ENCODE results near the gene SMPDL3A. TPM values are rescaled to one million over a fixed set of nuclear protein-coding genes. Genes with fewer than 3 reads are reported as not detected.
"Not testable (repeated sequence)": the region's sequence is repeated elsewhere in the genome, so short reads cannot be mapped to it uniquely, and the experiment has no call there.

The SMPDL3A gene, protein sequence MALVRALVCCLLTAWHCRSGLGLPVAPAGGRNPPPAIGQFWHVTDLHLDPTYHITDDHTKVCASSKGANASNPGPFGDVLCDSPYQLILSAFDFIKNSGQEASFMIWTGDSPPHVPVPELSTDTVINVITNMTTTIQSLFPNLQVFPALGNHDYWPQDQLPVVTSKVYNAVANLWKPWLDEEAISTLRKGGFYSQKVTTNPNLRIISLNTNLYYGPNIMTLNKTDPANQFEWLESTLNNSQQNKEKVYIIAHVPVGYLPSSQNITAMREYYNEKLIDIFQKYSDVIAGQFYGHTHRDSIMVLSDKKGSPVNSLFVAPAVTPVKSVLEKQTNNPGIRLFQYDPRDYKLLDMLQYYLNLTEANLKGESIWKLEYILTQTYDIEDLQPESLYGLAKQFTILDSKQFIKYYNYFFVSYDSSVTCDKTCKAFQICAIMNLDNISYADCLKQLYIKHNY
- 10 to 100 TPM; 13.0 to 14.7 (median 14.0) TPM for polyA plus RNA-seq (ENCODE audit: insufficient read length in 3 of 3)
- long read RNA-seq, donor 1, partial matches to known transcripts = 0 of 5 reads
- long read RNA-seq, donor 1, other reads (novel, unspliced or antisense) = 0 of 5 reads
- long read RNA-seq, donor 2, partial matches to known transcripts = 9 of 11 reads
- long read RNA-seq, donor 2, other reads (novel, unspliced or antisense) = 0 of 11 reads
- long read RNA-seq, donor 3, partial matches to known transcripts = 0 of 4 reads
- long read RNA-seq, donor 3, other reads (novel, unspliced or antisense) = 0 of 4 reads
- long read RNA-seq, donor 4, transcript SMPDL3A-201 (8 exons, 1,851 nt) = major isoform, 5 of 23 reads
- long read RNA-seq, donor 4, partial matches to known transcripts = 18 of 23 reads
- long read RNA-seq, donor 4, other reads (novel, unspliced or antisense) = 0 of 23 reads
- long read RNA-seq, donor 5 = 0 reads
- long read RNA-seq, donor 6, partial matches to known transcripts = 0 of 3 reads
- long read RNA-seq, donor 6, other reads (novel, unspliced or antisense) = 0 of 3 reads
- long read RNA-seq, donor 7, partial matches to known transcripts = 0 of 3 reads
- long read RNA-seq, donor 7, other reads (novel, unspliced or antisense) = 0 of 3 reads
- long read RNA-seq, donor 8 = 0 reads
- long read RNA-seq, donor 9, partial matches to known transcripts = 7 of 9 reads
- long read RNA-seq, donor 9, other reads (novel, unspliced or antisense) = 0 of 9 reads
- long read RNA-seq, donor 10, transcript SMPDL3A-201 (8 exons, 1,851 nt) = major isoform, 5 of 5 reads
- long read RNA-seq, donor 10, partial matches to known transcripts = 0 of 5 reads
- long read RNA-seq, donor 10, other reads (novel, unspliced or antisense) = 0 of 5 reads
- long read RNA-seq, donor 11, partial matches to known transcripts = 0 of 3 reads
- long read RNA-seq, donor 11, other reads (novel, unspliced or antisense) = 0 of 3 reads
- long read RNA-seq, donor 12 = 0 reads
- long read RNA-seq, donor 13 = 0 reads
- long read RNA-seq, donor 14, partial matches to known transcripts = 17 of 21 reads
- long read RNA-seq, donor 14, other reads (novel, unspliced or antisense) = 0 of 21 reads
- long read RNA-seq, donor 15, partial matches to known transcripts = 0 of 1 reads
- long read RNA-seq, donor 15, other reads (novel, unspliced or antisense) = 0 of 1 reads
- long read RNA-seq, donor 16, transcript SMPDL3A-201 (8 exons, 1,851 nt) = major isoform, 10 of 13 reads
- long read RNA-seq, donor 16, partial matches to known transcripts = 0 of 13 reads
- long read RNA-seq, donor 16, other reads (novel, unspliced or antisense) = 0 of 13 reads

DNA sequence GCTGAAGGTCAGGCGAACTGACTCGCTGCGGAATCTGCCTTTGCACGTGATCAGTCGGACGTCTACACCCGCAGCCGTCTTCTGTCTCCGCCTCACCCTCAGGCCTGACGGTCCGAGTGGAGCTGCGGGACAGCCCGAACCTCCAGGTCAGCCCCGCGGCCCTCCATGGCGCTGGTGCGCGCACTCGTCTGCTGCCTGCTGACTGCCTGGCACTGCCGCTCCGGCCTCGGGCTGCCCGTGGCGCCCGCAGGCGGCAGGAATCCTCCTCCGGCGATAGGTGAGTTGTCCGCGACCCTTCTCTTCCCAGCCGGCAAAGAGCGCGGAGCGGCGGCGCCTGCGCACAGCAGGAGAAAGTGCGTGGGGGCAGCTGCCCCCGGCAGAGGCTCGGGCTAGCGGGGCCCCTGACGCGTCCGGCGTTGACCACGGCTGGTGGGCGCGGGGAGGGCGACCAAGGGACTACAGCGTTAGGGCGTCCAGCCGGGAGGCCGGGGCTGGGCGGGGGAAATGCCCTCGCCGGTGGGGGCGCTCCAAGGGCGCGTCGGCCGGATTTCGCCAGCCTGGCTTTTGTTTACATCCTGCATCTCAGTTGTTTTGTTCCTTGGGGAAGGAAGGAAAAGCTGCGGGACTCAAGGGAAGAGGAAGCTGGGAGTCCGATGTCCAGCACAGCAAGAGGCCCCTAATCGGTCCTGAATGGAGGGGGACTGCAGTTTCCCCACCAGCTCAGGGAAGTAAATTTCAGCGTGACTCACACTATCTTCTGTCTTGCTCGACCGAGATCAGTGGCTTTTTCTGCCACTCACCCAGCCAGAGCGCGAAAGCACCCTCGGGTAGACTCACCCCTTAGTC is at the start of gene SMPDL3A:
Gene SMPDL3A (plus strand): TSS at position 77 of the 846 bp plus-strand sequence. CDS start 89 bp downstream, at position 166.
- DNase-seq (ENCODE audit: extremely low read depth in 1 of 11, low read depth in 9 of 11, low spot score in 4 of 11) = peak in 9 of 11 donors; percentile 60 to 71 (median 65)

DNA sequence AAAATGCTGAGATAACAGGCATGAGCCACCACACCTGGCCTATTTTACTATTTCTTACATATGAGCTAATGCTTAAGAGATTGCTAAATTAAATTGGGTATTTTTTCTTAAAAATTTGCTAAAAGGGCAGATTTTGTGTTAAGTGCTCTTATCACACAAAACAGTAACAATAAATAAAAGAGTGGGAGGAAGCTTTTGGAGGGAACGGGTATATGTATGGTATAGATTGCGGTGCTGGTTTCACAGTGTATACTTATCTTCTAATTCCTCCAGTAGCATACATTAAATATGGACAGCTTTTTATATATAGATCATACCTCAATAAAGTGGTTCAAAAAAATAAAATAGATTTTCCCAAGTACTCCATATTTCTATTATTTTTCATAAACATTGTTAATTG is 49.0 kb upstream of the SMPDL3A start:
- no peak for DNase-seq (ENCODE audit: extremely low read depth in 1 of 11, low read depth in 9 of 11, low spot score in 4 of 11)

DNA sequence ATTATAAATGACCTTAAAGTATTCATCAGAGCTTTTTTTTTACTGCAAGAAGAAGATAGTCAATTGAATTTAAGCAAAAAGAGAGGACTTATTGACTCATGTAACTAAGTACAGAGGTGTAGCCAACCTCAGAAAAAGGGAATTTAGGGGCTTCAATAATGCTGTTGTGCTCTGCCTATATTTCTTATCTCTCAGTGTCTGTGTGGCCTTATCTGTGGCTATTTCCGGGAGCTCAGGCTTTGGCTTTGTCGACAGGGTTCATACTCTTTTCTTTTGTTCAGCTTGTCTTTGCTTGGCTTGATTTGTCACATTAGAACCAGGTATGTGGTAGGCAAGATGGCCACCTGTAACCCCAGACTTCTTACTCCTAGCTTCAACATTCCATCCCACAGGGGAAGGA is 48.1 kb upstream of the SMPDL3A start:
- no peak for DNase-seq (ENCODE audit: extremely low read depth in 1 of 11, low read depth in 9 of 11, low spot score in 4 of 11)

DNA sequence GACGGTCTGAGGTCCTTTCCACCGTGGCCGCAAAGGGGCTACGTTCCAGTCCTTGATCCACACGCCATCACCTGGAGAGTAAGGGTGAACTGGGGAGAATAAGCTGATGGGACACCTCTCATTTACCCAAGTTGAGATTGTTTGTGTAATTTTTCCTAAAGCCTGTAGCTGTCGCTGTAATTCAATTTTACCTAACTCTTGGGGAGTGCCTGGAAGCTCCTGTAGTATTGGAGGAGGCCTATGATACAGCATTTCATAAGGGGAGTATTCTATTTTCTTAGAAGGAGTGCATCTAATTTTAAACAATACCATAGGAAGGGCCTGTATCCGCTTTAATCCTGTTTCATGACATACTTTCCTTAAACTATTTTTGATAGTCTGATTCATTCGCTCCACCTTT is 44.8 kb upstream of the SMPDL3A start:
- DNase-seq (ENCODE audit: extremely low read depth in 1 of 11, low read depth in 9 of 11, low spot score in 4 of 11) = peak in 1 of 11 donors; percentile 4

DNA sequence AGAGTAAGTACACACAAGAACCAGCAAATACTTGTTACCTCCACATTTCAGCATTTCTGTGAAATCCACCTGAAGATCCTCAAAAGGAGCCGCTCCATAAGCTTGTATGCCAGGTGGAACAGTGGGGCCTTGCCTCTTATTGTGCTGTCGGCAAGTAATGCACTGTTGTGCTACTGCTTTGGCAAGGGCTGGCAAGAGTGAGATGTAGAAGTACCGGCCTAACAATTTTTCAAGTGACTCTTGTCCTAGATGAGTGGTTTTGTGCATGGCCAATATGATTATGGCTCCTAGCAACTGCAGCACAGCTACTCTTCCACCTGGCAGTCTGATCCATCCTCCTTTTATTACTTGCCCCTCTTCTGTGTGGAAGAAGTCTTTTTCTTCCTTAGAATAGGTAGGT is 44.2 kb upstream of the SMPDL3A start:
- not testable (repeated sequence) for DNase-seq (ENCODE audit: extremely low read depth in 1 of 11, low read depth in 9 of 11, low spot score in 4 of 11)

DNA sequence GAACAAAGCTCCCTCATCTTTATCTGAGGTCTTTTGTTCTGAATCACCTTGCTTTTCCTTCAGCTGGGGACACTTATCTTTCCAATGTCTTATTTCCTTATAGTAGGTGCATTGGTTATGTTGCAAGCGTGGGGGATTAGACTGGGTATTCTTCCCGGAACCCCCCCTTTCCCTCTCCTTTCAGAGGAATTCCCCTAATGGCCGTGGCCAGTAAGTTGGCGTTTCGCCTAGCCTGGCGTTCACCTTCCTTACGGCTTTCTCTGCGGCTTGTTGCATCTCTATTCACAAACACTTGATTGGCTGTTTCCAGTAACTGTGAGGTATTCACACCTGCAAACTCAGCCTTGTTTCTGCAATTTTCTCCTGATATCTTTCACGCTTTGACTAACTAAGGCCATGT is 42.4 kb upstream of the SMPDL3A start:
- no peak for DNase-seq (ENCODE audit: extremely low read depth in 1 of 11, low read depth in 9 of 11, low spot score in 4 of 11)

DNA sequence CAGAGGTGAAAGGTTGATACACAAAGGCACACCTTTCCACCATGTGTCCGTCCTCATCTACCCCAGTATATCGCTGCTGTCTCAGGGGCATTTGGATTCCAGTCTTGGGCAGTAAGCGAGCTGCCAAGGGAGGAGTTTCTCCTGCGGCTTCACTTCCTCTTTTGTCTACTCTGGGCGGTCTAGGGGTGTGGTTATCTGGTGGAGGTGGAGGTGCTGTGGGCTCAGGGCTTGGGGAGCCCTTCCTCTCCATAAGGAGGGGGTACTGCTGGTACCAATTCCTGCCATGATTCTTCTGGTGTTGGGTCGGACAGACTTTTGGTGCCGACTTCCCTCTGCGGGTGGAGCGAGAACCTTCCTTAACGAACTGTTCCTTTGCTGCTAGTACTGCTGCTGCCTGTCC is 41.5 kb upstream of the SMPDL3A start:
- DNase-seq (ENCODE audit: extremely low read depth in 1 of 11, low read depth in 9 of 11, low spot score in 4 of 11) = no peak

DNA sequence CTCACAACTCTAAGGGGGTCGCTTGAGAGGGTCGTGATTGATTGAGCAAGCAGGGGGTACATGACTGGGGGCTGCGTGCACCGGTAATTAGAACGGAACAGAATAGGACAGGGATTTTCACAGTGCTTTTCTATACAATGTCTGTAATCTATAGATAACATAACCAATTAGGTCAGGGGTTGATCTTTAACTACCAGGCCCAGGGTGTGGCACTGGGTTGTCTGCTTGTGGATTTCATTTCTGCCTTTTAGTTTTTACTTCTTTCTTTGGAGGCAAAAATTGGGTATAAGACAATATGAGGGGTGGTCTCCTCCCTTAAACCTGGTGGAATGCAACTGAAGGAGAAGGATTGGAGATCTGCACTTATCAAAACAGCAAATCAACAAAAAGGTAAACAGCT is 40.1 kb upstream of the SMPDL3A start:
- not testable (repeated sequence) for DNase-seq (ENCODE audit: extremely low read depth in 1 of 11, low read depth in 9 of 11, low spot score in 4 of 11)

DNA sequence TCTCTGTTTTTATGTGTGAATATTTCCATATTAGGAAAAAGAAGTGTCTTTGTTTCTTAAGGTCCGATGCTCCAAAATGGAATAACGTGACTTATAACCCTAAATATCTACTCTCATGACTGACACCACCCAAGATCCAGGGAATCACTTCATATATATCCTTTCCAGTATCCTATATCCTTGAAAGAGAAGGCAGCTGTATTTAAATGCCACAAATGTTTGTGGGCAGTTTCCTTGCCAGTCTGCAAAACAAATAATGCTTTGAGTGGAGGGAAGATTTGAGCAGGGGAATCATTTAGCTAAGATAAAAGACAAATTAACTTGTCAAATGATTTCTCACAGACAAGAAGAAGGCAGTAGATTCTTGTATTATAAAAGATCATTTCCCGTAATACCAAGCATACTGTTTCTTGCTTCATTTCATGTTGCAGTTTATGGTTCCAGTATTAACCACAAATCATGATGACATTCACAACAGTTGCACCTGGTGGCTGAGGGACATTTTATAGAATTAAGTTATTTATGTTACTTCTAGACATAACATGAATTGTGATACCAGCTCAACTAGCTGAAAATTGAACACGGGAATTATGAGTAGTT is 39.5 kb upstream of the SMPDL3A start:
- no peak for DNase-seq (ENCODE audit: extremely low read depth in 1 of 11, low read depth in 9 of 11, low spot score in 4 of 11)

DNA sequence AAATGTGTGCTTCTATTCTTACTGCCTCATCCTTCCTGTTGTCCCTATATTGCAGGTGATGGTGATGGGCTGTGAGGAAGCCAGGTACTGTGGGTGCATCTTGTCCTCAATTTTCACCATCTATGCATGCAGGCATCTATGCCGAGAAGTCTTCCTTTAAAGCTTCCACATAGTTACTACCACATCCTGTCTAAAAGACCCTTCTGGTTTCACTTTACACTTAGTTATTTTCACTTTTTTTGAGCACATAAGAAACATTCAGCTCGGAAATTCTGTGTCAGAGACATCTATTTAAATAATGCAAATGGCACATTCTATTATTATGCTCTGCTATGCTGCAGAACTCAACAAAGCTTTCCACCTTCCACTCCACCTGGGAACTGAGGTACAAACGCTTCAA is 37.7 kb upstream of the SMPDL3A start:
- no peak for DNase-seq (ENCODE audit: extremely low read depth in 1 of 11, low read depth in 9 of 11, low spot score in 4 of 11)

DNA sequence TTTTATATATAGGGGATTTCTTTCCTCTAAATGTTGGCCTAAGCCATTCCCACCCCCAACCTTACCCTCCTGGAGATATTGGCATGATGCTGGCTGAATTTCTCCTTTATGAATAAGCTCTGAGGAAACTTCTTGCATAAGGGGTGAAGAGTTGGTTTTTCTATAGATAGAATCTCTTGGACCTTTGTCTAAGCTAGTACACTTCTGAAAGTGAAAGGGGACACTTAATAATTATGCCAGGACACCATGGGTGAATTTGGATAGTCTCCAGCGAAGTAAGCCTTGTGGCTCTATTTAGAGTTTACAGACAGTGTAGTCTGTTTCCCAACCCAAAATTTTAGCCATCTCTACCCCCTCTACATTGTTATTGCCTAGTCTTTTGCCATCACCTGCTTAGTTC is 36.6 kb upstream of the SMPDL3A start:
- no peak for DNase-seq (ENCODE audit: extremely low read depth in 1 of 11, low read depth in 9 of 11, low spot score in 4 of 11)

DNA sequence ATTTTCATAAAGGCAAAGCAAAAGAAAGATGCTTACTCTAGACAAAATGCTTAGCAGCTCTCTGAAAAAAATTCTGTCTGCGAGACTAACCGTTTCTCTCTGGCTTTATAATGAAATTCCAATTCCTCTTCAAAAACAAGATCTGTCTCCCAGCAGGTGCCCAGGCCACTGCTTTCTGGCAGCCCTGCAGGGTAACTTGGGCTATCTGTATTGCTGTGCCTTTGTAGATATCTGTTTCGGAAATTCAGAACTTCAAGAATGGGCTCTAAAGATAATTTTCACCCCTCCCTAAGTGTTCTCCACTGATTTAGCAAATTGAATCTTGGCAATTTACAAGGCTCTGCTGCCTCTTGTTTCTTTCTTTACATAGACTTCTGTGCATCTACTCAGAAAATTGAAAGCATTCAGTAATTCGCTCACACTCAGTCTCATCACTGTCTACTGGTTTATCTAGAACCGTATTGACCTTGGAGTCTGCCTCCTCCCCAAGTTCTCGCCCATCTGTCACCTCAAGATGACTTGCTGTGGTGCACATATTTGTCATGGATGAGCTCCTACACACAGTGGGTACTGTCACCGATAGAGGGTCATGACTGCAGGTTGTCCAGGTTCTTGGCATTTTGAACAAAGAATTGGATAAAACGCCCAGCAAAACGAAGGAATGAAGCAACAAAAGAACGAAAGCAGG is 35.9 kb upstream of the SMPDL3A start:
- no peak for DNase-seq (ENCODE audit: extremely low read depth in 1 of 11, low read depth in 9 of 11, low spot score in 4 of 11)

DNA sequence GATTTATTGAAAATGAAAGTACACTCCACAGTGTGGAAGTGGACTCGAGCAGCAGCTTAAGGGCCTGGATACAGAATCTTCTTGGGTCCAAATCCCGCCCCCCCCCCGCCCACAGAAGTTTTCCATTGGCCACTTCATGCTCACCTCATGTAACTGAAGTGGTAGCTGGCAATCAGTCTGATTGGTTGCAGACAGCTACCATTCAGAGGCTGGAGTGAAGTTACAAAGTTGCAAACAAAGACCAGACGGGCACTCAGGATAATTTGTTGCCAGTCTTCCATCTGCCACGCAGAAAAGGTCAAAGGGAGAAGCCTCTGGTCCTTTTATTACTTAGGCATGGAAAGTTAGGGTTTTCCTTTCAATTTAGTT is 35.4 kb upstream of the SMPDL3A start:
- DNase-seq (ENCODE audit: extremely low read depth in 1 of 11, low read depth in 9 of 11, low spot score in 4 of 11) = no peak

DNA sequence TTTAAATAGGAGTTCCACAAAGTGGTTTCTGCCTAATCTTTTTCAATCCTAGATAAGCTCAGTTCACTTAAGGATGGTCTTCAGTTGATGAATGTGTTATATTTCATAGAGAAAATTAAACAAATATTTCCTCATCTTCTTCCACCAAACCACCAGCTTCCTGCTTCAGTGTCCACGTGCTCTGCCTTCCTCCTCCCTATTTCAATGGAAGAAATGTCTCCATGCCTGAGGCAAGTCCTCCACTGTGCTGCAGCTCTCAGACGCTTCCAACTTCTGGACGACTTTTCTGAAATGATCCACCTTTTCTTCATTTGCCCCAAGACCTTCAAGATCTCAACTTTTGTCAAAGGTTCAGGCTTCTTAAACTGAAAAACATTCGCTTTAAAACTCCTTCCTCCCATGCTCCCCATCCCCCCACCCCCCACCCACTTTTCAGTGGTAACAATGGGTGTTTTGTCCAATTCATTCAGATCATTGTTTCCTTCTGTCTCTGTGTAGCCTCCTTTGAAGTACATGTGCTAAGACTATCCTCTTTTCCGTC is 34.8 kb upstream of the SMPDL3A start:
- DNase-seq (ENCODE audit: extremely low read depth in 1 of 11, low read depth in 9 of 11, low spot score in 4 of 11) = no peak

DNA sequence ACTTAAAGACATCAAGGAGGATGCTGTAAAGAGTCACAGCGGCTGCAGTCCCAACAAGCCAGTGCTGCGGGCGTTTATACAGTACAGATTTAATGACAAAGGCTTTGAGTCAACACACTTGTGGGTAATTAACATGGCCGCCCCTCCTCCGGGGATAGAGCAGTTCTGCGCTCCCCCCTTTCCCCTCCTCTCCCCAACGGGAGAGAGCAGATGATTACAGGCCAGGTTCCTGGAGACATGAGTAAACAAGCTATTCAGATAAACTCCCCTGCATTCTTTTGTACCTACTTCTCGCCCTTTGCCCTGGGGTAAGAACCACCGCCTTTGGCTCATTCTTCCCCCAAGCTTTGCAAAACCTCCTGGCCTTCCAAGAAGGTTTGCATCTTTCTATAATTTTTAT is 33.2 kb upstream of the SMPDL3A start:
- no peak for DNase-seq (ENCODE audit: extremely low read depth in 1 of 11, low read depth in 9 of 11, low spot score in 4 of 11)

DNA sequence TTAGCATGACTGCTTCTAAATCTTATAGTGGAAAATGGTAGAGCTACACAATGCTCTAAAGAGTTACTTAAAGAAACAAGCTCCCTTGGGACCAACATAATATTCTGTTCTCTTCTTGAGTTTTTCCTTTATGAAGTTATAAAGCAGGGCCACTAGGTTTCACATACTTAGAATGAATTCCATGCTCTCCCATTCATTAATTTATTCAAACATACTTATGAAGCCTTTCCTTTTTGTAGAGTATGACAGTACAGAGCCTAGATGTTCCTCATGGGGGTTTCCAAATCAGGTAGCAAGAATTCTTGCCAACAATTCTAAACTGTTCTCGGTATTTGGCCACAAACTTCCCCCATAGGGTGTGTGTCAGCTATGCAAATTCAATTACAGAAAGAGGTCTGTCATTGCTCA is 30.1 kb upstream of the SMPDL3A start:
- DNase-seq (ENCODE audit: extremely low read depth in 1 of 11, low read depth in 9 of 11, low spot score in 4 of 11) = no peak
